GM20431 (cell line): ENCODE results near the gene TOM1L2.
"Not testable (repeated sequence)": the region's sequence is repeated elsewhere in the genome, so short reads cannot be mapped to it uniquely, and the experiment has no call there.

Experiments
- in situ Hi-C: fragments of 300-500 bp; cut with MseI, MboI; formaldehyde crosslinking; loops from one replicate; pipeline ENCODE4 v1.15.0; 2020; ENCODE audit warnings: low sequenced_read_pairs; ENCODE audit not compliant: unreplicated experiment

The TOM1L2 gene

DNA sequence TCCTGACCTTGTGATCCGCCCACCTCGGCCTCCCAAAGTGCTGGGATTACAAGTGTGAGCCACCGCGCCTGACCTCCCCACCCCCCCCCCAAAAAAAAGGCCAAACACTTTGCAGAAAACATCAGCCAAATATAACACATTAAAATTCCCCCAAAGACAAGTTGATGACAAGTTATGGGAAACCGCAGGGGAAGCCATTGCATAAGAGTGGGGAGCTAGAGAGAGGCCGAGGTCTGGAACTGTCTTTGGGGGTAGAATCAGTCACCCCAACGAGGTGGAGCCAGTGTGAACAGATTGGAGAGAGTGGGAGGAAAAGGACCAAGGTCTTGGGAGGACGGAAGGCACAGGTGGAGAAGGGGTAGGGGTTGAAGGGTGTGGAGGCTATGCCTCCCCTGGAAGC lies 3.2 kb upstream of the TOM1L2 start:
- in situ Hi-C loops: no loop called here

DNA sequence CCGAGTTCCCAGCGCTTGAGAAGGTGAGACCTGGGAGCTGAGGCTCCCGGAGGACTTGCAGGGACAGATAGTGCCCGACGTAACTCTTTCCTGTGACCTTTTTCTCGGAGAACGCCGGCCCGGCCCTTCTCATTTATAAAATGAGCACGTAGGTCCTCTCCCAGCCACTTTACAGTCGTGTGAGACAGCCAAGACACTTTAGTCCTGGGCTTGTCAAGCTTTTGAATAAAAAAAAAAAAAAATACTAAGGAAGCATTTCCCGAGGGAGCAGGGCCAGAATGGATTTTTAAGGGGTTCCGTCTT lies 703 bp upstream of the TOM1L2 start:
- in situ Hi-C loops: no loop called here

DNA sequence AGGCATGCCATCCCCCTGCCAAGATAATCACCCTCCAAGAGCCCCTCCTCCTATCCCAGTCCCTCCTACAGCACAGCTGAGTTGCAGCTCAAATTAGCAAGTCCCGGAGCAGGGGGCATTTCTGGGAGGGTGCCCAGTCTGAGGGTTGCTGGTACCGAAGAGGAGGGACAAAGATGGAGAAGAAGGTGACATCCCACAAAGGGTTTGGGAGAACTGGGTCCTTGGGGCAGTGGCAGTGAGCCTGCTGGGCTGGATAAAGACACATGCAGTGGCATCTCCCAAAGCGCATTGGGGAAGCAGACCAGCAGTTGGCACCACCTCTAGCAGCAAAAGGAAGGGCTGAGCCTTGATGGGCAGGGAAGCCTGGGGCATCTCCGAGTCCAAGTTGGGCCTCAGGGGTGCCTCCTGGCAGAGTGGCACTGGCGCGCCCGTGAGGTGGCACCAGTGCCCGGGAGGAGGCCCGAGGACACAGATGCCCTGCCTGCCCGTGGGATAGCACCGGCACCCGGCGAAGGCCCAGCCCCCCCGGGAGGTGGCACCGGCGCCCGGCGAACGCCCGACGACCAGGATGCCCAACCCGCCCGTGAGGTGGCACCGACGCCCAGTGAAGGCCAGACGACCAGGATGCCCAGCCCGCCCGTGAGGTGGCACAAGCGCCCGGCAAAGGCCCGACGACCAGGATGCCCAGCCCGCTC lies 622 bp downstream of the TOM1L2 start:
- in situ Hi-C loops: no loop called here

DNA sequence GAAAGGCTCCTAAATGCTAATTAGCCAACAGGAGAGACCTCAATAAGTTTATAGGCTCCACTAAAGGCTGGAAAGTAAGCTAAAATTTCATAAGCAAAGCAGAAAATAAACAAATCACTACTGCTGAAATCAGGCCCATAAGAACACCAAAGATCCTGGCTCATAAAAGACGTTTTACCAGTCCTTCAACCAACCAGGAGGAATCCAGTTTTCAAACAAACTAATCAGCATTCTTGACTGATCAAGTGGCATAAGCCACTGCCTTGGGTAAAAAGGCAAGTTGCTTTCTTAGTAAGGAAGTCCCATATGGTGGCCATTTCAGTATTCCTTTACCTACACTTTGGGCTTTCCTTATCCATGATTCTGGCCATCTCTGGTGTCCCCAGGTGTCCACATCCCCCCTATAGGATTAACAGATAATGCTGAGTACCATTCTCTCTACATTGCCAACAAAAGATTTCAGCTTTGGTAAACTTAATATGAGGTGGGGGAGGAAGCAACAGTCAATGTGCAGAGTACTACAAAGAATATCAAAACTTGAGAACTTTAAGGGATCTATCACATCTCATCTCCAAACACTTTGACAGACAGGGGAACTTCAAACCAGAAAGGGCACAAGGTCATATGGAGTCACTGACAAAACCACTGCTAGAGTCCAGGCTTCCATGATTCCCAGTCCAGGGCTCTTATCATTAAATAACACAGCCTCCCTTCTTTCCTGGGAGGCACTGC lies 1.3 kb downstream of the TOM1L2 start:
- in situ Hi-C loops: no loop called here

DNA sequence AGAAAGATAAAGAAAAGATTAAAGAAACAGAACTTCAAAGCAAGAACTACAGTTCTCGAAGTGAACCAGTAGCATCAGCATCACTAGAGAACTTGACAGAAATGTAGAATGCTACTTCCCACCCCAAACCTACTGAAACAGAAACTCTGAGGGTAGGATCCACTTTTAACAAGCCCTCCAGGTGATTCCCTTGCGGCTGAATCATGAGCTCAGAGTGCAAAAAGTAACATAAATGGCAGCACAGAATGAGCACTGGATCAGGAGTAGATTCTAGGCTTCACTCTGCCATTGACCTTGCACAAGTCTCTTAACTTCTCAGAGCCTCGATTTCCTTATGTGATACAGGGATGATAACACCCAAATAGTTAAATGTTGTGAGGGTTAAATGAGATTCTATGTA lies 5.8 kb downstream of the TOM1L2 start:
- in situ Hi-C loops: no loop called here

DNA sequence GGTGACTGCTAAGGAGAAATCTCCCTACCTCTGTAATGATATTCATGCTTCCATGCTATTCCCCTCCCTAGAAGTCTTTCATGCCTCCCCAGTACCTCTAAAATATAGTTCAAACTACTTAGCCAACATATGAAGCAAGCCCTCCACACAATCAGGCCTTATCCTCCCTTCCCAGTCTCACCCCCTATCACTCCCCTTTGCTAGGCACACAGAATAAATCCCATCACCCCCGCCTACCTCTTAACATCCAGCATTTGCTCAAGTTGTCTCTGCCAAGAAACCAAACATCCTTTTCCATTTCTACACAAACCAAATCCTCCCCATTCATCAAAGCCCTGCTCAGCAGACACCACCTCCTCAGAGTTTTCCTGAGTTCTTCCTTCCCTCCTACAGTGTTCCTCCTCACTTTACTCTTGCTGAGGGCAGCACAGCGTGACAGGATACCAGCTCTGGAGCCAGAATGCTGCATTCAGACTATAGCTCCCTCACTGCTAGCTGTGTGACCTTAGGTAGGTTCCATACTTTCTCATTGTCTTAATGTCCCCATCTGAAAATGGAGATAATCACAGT lies 7.0 kb downstream of the TOM1L2 start:
- in situ Hi-C loops: no loop called here

DNA sequence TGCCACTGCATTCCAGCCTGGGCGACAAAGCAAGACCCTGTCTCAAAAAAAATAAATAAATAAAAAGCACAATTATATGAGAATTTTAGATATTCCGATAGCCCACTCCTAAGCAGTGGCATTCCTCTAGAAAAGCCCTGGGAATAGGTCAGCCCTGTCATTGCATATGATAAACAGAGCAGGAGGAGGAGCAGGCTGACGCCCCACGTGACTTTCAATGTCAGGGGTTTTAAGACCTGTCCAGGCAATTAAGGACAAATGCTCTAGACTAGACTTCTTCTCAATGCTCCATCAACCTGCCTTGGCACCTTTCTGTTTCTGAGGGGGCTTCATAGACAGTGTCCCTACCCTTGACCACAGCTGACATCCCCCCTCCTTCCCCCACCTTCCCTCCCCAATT lies 7.5 kb downstream of the TOM1L2 start:
- in situ Hi-C loops: no loop called here

DNA sequence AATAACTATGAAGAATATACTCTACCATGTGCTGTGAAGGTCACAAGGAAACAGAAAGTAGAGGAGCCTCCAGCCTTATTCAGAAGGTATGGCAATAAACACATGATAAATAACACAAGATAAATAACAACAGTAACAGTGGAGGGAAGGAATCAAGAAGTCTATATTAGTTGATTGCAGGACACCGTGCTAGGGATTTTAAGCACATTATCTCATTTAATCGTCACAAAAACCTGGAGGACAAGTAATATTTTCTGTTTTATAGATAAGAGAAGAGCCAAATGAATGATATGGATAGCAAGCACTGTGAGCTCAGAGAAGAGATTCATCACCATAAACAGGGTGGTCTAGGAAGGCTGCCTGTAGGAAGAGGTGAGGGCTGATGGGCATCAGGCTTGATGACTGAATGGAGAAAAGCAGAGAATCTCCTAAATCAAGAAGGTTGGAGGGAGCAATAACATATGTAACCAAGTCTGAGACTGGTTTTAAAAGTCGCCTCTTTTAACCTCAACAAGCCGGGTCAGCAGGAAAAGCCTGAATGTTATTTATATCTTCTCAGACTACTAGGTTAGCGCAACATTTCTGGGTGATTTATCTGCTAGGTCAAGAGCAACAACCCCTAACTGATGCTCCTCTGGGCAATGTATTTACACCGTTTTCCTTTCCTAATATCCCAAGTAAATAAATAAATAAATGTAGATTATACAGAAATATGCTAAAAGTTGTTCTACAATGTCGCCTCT lies 8.3 kb downstream of the TOM1L2 start:
- in situ Hi-C loops: no loop called here

DNA sequence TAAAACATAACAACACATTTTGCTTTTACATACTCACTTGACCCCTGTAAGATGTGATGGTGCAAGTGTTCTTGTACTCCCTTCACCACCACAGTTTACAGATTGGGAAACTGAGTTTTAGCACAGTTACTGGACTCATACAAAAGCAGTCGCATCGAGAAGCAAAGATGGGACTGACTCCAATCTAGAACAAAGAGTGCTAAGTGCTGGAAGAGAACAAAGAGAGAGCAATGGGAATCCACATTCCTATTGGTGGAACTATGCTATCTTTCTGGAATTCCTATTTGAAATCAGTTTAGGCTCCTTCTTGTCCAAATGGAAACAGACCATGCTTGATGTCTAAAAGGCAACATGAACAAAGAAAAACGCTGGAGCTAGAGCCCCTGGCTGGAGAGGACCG lies 9.1 kb downstream of the TOM1L2 start:
- in situ Hi-C loops: no loop called here

DNA sequence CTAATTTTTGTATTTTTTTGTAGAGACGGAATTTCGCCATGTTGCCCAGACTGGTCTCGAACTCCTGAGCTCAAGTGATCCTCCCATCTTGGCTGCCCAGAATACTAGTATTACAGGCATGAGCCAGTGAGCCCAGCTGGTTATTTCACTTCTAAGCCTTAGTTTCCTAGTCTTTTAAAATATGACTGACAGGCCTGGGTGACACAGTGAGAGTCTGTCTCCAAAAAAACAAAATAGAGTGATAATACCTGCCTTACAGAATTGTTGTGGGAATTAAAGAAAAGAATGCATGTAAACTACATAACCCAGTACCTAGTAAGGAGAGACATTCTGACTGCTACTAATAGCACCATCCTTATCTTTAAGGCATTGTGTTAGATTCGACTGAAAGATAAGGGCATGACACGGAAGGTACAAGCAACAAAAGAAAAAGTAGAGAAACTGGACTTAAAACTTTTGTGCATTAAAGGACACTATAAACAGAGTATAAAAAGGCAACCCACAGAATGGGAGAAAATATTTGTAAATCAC lies 11.6 kb downstream of the TOM1L2 start:
- in situ Hi-C loops: no loop called here

DNA sequence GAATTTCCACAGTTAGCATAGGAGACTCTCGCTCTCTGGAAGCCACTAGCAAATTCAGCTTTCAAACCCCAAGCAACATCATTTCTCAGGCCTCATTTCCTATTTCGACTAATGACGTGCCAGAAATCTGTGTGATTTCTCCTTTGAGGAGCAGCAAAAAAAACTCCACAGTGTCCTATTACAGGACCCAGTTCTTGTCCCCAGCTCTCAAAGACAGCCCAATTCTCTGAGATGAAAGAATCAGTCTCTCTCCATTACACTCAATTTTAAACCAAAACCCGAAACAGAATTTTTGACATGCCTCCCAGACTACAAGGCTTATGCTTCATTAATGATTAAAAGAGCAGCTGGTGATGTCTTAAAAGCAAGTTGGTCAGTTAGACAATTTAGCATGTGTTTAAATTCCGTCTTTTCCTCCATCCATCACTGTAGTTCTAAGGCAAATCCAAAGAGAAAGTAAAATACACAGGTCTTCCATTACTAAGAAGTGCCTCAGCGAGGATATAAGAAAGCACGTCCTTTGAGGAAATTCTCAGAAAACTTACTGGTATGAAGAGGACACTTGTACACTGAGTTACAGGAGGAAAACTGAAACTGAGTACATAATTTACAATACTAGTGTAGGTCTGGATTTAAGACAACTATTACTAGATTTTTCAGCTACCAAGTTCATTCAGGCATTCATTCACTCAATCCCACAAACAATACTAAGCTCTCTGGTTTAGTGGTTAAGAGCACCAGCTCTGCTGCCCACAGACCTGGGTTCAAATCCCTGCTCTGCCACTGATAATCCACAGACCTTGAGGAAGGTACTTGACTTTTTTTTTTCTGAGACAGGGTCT lies 12.5 kb downstream of the TOM1L2 start:
- in situ Hi-C loops: no loop called here

DNA sequence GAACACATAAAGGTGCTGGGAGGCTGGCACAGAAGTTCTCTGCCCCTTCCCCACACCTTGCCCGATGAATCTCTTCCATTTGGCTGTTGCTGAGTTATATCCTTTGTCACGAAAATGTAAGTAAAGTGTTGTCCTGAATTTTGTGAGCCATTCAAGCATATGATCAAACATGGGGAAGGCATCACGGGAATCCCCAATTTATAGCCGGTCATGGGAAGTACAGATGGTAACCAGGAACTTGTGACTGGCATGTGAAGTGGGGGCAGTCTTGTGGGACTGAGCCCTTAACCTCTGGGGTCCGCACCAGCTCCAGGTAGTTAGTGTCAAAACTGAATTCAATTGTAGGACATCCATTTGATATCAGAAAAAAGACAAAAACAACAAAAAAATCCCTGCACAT lies 13.2 kb downstream of the TOM1L2 start:
- in situ Hi-C loops: no loop called here

DNA sequence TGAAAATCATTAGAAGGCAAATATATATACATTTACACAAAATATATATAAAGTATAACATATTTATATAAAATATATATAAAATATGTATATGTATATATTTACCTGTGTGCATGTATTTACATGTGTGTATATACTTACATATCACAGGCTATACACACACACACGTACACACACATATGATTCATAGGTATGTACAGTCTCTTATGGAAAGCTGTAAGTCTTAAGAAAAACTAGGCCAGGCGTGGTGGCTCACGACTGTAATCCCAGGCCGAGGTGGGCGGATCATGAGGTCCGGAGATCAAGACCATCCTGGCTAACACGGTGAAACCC lies 14.7 kb downstream of the TOM1L2 start:
- in situ Hi-C loops: no loop called here

DNA sequence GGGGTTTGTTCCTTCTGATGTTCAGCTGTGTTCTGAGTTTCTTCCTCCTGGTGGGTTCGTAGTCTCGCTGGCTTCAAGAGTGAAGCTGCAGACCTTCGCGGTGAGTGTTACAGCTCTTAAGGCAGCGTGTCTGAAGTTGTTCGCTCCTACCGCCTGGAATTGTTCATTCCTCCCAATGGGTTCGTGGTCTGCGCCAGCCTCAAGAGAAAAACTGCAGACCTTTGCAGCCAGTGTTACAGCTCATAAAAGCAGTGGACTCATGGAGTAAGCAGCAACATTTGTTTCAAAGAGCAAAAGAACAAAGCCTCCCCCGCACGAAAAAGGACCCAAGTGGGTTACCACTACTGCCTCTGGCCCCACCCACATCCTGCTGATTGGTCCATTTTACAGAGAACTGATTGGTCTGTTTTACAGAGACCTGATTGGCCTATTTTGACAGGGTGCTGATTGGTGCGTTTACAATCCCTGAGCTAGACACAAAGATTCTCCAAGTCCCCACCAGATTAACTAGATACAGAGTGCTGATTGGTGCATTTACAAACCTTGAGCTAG lies 16.3 kb downstream of the TOM1L2 start:
- in situ Hi-C loops: not testable (repeated sequence)

DNA sequence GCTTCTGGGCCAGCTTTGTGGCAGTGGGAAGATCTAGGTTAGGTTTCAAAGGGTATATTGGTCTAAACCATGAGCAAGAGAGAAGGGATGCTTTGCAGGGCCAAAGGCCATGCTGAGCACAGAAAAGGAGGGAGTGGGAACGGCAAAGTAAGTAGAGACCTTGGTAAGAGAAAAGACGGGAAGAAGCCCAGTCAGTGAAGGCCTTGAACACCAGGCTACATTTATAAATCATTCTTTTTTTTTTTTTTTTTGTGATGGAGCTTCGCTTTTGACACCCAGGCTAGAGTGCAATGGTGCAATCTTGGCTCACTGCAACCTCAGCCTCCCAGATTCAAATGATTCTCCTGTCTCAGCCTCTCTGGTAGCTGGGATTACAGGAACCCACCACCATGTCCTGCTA lies 18.1 kb downstream of the TOM1L2 start:
- in situ Hi-C loops: no loop called here

DNA sequence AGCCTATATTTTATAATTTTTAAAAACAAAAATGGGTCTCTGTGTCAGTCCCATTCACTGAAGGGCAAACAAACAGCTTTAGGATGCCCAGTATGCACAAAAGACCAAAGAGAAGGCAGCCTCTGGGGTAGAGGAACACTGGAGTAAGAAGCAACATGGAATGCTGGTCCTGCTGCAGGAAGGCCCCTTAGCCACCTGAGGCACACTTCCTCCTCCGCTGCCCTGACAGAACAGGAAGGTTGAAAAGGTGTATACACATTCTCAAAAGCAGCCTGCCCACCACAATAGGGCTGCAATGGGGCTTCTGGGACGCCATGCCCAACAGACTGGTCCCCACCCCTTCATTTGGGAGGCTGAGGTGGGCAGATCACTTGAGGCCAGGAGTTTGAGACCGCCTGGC lies 19.5 kb downstream of the TOM1L2 start:
- in situ Hi-C loops: no loop called here

DNA sequence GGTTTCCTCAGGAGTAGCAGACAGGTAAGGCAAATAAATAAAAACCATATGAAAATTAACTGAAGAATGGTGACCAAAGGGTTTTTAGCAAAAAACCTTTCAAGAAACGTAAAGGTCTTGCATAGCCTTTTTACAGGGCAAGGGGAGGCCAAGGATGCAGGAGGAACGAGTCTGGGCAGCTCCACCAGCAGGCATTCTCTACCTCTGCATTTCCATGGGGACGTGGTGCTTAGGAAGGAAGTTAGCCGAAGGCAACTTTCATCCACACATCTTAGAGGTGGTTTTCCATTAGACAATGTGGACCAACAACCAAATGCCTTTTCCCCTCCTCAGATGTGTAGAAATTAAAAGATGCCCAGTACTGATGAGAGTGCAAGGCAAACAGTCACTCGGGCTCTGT lies 20.7 kb downstream of the TOM1L2 start:
- in situ Hi-C loops: no loop called here

DNA sequence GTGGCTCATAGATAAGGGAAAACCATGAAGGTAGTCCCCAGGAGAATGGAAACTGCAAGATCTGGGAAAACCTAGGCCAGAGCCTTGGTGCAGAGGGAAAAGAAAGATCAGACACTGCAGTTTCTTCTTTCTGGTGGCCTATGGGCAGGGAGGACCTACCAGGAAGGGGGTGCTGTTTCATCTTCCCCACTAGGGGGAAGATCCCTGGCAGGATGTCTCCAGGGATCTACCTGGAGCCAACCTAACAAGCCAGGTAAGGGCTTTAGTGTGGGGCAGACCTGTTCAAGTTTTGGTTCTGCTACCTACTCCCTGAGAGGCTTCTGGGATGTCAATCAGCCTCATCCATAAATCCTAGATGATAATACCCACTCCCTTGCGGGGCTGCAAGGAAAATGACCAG lies 21.4 kb downstream of the TOM1L2 start:
- in situ Hi-C loops: no loop called here

DNA sequence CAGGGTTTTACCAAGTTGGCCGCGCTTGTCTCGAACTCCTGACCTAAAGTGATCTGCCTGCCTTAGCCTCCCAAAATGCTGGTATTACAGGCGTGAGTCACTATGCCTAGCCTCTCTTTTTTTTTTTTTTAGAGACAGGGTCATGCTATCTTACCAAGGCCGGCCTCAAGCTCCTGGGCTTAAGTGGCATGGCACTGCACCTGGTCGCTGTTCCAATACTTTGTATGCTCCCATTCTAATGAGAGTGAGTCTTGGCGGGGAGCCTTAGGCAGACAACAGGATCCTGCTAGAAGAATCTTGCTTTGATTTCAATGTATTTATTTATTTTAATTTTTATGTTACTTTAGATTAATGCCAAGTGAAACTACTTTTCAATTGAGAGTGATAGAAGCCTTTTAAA lies 21.9 kb downstream of the TOM1L2 start:
- in situ Hi-C loops: no loop called here

DNA sequence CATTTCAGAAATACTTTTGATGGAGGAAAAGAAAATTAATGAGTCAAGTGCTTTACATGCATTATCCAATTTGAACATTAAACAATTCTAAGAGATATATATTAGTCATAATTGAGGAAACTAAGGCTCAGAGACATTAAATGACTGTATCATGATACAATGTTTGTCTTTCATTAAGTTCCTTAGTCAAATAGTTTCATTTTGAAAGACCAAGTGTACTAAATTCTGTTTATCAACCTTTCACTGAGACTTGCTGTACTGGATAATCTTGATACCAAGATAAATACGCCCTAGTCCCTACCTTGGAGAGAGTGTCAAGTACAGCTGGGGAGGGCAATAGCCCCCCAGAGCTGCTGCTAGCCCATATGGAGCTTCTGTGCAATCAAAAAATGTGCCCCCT lies 24.2 kb downstream of the TOM1L2 start:
- in situ Hi-C loops: no loop called here
